ENCODE data around the gene PRKG1. TPM values are rescaled to one million over a fixed set of nuclear protein-coding genes. Genes with fewer than 3 reads are reported as not detected.

The PRKG1 gene
- total RNA-seq, 1 donor from 2014 or later, result 4.6 TPM

GRCh38 chr10:52316500-52316899 lies 1242.2 kb downstream of the PRKG1 start:
- no peak overlapping the region for H3K4me3 Mint-ChIP-seq (ENCODE audit: low read depth)
- H3K27ac Mint-ChIP-seq, result no peak overlapping the region
- no peak for DNase-seq (ENCODE audit: low spot score, unreplicated experiment)
- H3K9me3 Mint-ChIP-seq (ENCODE audit: low read depth), result no peaks in the 10 kb centered on the region
- TF ChIP-seq, protein P1, sequence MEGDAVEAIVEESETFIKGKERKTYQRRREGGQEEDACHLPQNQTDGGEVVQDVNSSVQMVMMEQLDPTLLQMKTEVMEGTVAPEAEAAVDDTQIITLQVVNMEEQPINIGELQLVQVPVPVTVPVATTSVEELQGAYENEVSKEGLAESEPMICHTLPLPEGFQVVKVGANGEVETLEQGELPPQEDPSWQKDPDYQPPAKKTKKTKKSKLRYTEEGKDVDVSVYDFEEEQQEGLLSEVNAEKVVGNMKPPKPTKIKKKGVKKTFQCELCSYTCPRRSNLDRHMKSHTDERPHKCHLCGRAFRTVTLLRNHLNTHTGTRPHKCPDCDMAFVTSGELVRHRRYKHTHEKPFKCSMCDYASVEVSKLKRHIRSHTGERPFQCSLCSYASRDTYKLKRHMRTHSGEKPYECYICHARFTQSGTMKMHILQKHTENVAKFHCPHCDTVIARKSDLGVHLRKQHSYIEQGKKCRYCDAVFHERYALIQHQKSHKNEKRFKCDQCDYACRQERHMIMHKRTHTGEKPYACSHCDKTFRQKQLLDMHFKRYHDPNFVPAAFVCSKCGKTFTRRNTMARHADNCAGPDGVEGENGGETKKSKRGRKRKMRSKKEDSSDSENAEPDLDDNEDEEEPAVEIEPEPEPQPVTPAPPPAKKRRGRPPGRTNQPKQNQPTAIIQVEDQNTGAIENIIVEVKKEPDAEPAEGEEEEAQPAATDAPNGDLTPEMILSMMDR (IDR thresholded peaks at IDR 0.05; ENCODE audit: unreplicated experiment), result no peak
- H3K36me3 Mint-ChIP-seq (ENCODE audit: insufficient read depth), result no peaks in the 10 kb centered on the region
- H3K27me3 Mint-ChIP-seq, result peaks cover 59% of the 10 kb centered on the region
- peaks cover 14% of the 10 kb centered on the region for H3K4me1 Mint-ChIP-seq (ENCODE audit: low read depth)

GRCh38 chr10:52318136-52318701 lies 1243.9 kb downstream of the PRKG1 start:
- TF ChIP-seq, protein P1 (IDR thresholded peaks at IDR 0.05; ENCODE audit: unreplicated experiment), result no peak
- H3K36me3 Mint-ChIP-seq (ENCODE audit: insufficient read depth), result no peaks in the 10 kb centered on the region
- H3K4me3 Mint-ChIP-seq (ENCODE audit: low read depth), result no peak overlapping the region
- peaks cover 44% of the 10 kb centered on the region for H3K27me3 Mint-ChIP-seq
- no peaks in the 10 kb centered on the region for H3K9me3 Mint-ChIP-seq (ENCODE audit: low read depth)
- DNase-seq (ENCODE audit: low spot score, unreplicated experiment), result no peak
- H3K27ac Mint-ChIP-seq, result no peak overlapping the region
- H3K4me1 Mint-ChIP-seq (ENCODE audit: low read depth), result peaks cover 11% of the 10 kb centered on the region

GRCh38 chr10:52318822-52319464 lies 1244.7 kb downstream of the PRKG1 start:
- peaks cover 38% of the 10 kb centered on the region for H3K27me3 Mint-ChIP-seq
- TF ChIP-seq, protein P1 (IDR thresholded peaks at IDR 0.05; ENCODE audit: unreplicated experiment), result no peak
- no peak overlapping the region for H3K4me3 Mint-ChIP-seq (ENCODE audit: low read depth)
- no peaks in the 10 kb centered on the region for H3K36me3 Mint-ChIP-seq (ENCODE audit: insufficient read depth)
- no peaks in the 10 kb centered on the region for H3K9me3 Mint-ChIP-seq (ENCODE audit: low read depth)
- peaks cover 7% of the 10 kb centered on the region for H3K4me1 Mint-ChIP-seq (ENCODE audit: low read depth)
- DNase-seq (ENCODE audit: low spot score, unreplicated experiment), result no peak
- no peak overlapping the region for H3K27ac Mint-ChIP-seq

DNA sequence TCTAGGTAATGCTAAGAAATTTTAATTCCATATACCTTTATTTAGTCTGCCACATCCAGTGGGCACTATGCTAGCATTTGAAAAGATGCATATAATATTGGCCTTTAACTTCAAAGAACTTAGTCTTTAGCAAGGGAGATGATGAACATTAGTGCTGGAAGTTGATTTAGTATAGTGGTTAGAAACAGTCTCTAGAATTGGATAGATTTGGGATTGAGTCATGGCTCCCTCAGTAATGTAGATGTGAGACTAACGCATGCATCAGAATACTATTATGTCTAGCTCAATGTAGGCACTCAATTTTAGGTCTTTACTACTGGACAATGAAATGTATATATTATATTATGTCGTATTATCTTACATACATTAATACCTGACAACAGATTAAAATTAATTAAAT lies 1245.6 kb downstream of the PRKG1 start:
- Mint-ChIP-seq H3K27ac (no peak overlapping the region), H3K9me3 (ENCODE audit: low read depth) (no peaks in the 10 kb centered on the region), H3K4me3 (ENCODE audit: low read depth) (no peak overlapping the region), H3K4me1 (ENCODE audit: low read depth) (peaks cover under 1% of the 10 kb centered on the region), H3K27me3 (peaks cover 29% of the 10 kb centered on the region), H3K36me3 (ENCODE audit: insufficient read depth) (no peaks in the 10 kb centered on the region)
- no peak for DNase-seq (ENCODE audit: low spot score, unreplicated experiment)
- TF ChIP-seq, protein P1 (IDR thresholded peaks at IDR 0.05; ENCODE audit: unreplicated experiment), result no peak

- TF ChIP-seq, protein P1 (IDR thresholded peaks at IDR 0.05; ENCODE audit: unreplicated experiment), result no peak
- Mint-ChIP-seq H3K36me3 (ENCODE audit: insufficient read depth) (no peaks in the 10 kb centered on the region), H3K27ac (no peak overlapping the region), H3K27me3 (peaks cover 5% of the 10 kb centered on the region), H3K4me3 (ENCODE audit: low read depth) (no peak overlapping the region), H3K4me1 (ENCODE audit: low read depth) (no peaks in the 10 kb centered on the region), H3K9me3 (ENCODE audit: low read depth) (no peaks in the 10 kb centered on the region)
- DNase-seq (ENCODE audit: low spot score, unreplicated experiment), result no peak
Measured at GRCh38 chr10:52322323-52322722, 1248.0 kb downstream of the PRKG1 start.

Measured in progenitor cell of endocrine pancreas (in vitro differentiated cells).